HCT116 (cell line): ENCODE data around the gene EPHB3. TPM values are rescaled to one million over a fixed set of nuclear protein-coding genes. Genes with fewer than 3 reads are reported as not detected.

Experiments
- total RNA-seq: library from RNA; stranded (reverse); gene quantifications from one replicate; pipeline ENCODE4 v1.2.1, GENCODE V29; 2021; ENCODE audit not compliant: unreplicated experiment

EPHB3 gene
- total RNA-seq, 1 experiment from 2014 or later, result 6.5 TPM

Other genes starting within 250 kb of the EPHB3 start
- gene EIF4G1, start 247.2 kb upstream of the EPHB3 start, total RNA-seq, result 496 TPM
- 17.8 TPM for gene FAM131A, start 224.2 kb upstream of the EPHB3 start, total RNA-seq
- gene CLCN2, start 200.2 kb upstream of the EPHB3 start, total RNA-seq, result 21.6 TPM
- 156 TPM for gene POLR2H, start 200.1 kb upstream of the EPHB3 start, total RNA-seq
- not detected for gene THPO, start 183.6 kb upstream of the EPHB3 start, total RNA-seq
- gene CHRD, start 181.7 kb upstream of the EPHB3 start, total RNA-seq, result 8.0 TPM
- 44.1 TPM for gene MAGEF1, start 150.3 kb downstream of the EPHB3 start, total RNA-seq